ENCODE data around the gene LTC4S.
"Not testable (repeated sequence)": the region's sequence is repeated elsewhere in the genome, so short reads cannot be mapped to it uniquely, and the experiment has no call there.

Gene LTC4S

DNA sequence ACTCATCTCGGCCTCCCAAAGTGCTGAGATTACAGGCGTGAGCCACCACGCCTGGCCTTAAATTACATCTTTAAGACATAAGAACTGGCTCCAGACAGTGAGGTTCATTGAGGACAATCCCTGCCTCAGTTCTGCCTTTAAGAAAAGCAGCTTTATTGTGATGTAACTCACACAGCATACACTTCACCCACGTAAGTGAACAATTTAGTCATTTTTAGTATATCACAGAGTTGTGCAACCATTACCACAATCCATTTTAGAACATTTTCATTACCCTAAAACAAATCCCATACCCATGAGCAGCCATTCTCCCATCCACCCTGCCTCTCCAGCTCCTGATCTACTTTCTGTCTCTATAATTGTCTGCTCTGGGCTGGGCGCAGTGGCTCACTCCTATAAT is 24.0 kb upstream of the LTC4S start:
- no peak for DNase-seq (ENCODE audit: low read depth)

DNA sequence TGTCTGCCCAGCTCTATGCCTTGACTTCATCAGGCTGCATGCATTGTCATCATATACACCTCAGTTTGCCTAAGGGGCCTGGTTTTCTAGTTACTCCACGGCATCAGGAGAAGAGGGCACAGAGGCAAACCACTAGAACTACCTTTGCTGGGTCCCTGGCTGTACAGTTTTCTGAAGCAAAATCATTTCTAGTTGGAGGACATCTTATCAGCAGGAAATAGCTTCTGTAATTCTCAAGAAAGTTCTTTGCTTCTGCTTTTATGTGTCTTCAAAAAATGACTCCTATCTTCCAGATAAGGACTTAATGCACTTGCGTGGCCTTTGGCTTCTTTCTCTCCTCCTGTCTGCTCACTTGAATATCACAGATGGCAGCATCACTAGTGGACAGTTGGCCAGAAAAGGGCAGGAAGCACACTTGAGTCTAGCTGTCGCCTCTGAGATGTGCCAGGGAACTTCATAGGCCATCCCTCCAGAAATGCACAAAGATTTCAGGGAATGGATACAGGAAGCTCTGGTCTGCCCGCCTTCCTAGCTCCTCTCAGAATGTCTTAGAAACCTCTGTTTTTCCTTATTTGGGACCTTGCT is 22.4 kb upstream of the LTC4S start:
- DNase-seq (ENCODE audit: low read depth): no peak

DNA sequence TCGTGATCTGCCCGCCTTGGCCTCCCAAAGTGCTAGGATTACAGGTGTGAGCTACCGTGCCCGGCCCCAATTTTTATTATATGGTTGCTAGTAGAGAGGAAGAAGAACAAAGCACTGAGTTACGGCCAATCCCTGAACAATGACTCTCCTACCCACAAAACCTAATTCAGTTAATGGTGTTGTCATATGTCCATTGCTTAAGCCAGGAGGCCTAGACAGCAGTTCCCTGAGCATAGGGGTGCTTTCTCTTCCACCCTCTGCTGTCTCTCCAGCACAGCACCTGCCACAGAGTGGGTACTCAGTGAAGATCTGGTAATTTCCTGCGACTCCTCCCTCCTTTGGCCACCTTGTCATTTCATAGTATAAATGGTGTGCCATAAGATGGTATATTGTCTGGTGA is 21.4 kb upstream of the LTC4S start:
- DNase-seq (ENCODE audit: low read depth): no peak

DNA sequence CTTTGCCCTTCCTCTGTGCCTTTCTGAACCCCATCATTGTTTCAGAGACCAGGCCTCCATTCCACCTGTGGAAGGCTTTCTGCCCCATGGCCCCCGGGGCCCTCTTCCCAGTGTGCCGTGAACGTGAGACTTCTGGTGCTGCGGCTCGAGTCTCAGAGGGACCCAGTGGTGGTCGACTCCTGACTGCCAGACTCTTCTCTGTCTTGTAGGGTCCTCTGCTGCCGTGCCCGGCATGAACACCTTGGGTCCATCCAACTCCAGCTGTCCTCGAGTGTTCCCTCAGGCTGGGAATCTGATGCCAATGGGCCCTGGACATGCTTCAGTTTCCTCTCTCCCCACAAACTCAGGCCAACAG is 20.1 kb upstream of the LTC4S start:
- no peak for DNase-seq (ENCODE audit: low read depth)

DNA sequence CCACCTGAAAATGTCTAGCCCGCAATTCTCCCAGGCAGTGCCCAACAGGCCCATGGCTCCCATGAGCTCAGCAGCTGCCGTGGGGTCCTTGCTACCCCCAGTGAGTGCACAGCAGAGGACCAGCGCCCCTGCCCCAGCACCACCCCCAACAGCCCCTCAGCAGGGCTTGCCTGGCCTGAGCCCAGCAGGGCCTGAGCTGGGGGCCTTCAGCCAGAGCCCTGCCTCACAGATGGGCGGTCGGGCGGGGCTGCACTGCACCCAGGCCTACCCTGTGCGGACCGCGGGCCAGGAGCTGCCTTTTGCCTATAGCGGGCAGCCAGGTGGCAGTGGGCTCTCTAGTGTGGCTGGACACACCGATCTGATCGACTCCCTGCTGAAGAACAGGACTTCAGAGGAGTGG is 19.3 kb upstream of the LTC4S start:
- no peak for DNase-seq (ENCODE audit: low read depth)

DNA sequence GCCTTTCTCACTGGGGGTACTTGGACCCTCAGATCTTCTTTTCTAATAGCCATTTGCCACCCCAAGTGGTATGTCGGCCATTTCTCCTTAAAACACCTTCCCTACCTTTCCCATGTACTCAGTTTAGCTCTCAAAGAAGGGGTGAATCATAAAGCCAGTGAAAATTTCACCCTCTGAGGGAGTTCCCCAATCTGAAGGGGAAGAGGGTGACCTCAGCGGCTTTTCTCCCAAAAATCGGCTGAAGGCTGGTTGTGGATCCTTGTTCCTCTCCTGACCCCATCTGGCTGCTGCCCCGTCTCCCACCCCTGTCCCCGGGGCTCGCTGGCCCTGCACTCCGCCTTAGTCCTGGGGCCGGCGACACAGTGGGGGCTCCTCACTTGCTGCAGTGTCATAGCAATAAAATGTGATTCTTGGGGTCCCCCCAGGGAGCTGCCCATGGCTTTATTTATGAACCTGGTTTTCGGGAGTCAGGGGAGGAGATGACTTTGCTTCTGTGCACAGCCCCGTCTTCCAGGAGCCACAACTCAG is 17.3 kb upstream of the LTC4S start:
- no peak for DNase-seq (ENCODE audit: low read depth)

DNA sequence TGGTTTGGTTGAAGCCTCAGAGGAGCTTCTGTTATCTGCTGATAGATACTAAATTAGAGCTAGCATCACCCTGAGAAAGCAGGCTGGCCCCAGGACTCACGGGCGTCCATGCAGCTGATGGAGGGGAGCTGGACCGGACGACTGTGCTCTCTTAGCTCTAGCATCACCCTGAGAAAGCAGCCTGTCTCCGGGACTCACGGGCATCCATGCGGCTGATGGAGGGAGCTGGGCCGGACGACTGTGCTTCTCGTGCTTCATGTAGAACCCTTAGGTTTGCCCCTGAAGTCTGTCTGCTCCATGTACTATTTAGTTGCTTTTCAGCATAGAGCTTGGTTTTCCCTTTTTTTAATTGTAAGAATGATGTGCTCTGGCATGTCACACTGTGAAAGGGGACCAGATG is 16.3 kb upstream of the LTC4S start:
- no peak for DNase-seq (ENCODE audit: low read depth)

DNA sequence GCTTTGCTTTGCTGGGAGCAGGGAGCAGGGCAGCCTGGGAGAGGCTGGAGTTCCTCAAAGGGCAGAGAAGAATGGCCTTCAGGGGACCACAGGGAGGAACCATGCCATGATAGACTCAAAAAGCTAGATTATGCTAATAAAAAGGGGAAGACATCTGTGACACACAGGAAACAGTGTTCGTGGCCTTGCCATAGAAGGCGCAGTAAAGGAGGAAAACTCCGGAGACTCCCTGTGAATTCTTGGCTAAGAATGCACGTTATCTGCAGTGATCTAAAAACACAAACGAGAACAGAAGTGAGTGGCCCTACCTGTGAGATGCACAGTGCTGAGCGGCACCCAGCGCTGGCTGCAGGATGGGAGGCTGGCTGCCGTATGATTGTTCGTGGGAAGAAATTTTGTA is 15.9 kb upstream of the LTC4S start:
- DNase-seq (ENCODE audit: low read depth): no peak

DNA sequence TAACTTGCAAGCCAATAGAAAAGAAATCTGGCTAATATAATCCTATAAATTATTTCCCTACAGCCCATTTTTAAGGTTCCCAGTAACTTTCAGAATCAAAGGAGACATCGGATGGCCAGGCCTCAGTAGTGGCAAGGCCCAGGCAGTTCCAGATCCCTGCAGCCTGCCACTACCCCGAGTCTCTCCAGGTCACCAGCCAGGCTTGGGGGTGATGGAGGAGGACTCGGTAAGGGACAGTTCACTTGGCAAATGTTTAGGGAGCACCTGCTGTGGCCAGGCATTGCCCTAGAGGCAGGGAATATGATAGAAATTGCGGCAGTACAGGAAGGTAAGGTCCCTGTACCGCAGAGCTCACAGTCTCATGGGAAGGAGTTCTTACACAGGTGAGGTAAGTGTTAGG is 15.2 kb upstream of the LTC4S start:
- no peak for DNase-seq (ENCODE audit: low read depth)

DNA sequence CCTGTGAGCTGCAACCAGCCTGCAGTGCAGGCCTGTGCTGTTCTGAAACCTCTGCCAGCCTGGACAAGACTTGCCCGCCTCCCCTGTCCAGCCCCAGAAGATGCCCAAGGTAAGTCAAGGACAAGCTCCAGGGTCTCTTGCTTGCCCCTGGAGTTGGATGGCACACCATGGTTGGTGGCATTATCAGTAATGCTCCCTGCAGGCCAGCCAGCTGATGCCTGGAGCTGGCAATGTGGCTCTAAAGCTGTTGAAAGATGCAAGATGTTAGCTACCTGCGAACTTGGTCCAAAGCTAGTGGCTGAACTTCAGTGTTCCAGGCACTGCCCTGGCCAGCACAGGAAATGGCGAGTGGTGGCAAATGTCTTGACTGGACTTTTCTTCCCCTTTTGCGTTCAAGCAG is 14.0 kb upstream of the LTC4S start:
- DNase-seq (ENCODE audit: low read depth): no peak

DNA sequence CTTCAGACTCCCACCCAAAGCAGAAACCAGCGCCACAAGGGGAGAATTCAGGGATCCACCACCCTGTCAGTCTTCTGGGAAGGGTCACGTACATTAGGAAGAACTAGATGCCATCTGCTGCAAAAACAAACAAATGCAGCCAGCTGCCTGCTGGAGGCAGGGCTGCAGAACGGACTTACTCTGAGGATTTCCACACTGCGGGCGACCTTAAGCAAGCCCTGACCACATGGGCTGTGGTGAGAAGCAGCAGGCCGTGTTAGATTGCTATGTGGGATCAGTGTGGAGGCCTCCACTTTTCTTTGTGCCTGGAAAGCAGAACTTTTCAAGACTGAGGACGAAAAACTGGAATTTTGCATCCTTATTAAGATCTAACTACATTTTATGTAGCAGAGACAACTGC is 13.4 kb upstream of the LTC4S start:
- DNase-seq (ENCODE audit: low read depth): no peak

DNA sequence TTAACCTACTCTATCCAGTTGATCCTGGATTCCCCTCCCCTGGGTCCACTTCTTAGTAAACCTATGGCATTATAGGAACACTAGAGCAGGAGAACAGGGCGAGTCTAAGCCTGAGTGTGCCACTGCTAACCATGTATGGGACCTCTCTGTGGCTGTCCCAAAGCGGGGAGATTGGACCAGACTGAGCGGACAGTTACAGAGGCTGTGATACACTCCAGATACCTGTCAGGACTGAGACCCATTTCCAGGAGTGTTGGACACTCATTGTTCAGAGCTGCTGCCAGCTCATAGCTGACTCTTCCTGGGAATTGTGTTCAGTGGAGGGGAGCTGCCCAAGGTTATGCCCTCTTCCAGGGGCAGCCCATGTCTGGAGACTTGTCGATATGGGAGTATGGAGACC is 11.9 kb upstream of the LTC4S start:
- no peak for DNase-seq (ENCODE audit: low read depth)

DNA sequence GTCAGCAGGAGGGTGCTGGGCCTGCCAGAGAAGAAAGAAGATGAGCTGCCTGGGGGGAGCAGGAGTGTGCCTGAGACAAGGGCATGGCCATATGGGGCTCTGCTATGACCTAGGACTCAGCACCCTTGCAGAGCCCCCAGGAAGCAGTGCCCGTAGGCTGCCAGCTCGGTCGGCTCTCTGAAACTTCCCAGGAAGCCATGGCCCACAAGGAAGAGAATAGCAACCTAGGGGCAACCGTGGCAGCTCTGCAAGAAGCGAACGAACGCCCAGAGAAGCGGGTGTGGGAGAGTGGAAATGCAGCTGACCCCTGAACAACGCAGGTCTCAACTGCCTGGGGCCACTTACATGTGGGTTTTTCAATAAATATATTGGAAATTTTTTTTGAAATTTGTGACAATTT is 10.7 kb upstream of the LTC4S start:
- no peak for DNase-seq (ENCODE audit: low read depth)

DNA sequence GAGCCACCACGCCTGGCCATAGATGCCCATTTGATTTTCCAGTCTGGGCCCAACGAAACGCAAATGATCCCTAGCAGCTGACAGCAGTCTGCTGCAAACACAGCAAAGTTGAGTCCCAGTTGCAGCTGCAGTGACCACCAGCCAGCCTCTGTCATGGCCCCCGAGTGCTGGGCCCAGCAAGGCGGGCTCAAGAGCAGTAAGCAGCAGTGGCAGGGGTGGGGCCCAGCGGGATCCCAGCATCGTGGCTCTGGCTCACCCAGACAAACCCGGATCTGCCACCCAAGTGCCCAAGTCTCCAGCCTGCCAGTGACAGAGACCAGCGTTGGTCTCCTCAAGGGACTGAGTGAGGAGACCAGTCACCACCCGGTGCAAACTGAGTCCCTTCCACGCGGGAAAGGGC is 6.9 kb upstream of the LTC4S start:
- DNase-seq (ENCODE audit: low read depth): no peak

DNA sequence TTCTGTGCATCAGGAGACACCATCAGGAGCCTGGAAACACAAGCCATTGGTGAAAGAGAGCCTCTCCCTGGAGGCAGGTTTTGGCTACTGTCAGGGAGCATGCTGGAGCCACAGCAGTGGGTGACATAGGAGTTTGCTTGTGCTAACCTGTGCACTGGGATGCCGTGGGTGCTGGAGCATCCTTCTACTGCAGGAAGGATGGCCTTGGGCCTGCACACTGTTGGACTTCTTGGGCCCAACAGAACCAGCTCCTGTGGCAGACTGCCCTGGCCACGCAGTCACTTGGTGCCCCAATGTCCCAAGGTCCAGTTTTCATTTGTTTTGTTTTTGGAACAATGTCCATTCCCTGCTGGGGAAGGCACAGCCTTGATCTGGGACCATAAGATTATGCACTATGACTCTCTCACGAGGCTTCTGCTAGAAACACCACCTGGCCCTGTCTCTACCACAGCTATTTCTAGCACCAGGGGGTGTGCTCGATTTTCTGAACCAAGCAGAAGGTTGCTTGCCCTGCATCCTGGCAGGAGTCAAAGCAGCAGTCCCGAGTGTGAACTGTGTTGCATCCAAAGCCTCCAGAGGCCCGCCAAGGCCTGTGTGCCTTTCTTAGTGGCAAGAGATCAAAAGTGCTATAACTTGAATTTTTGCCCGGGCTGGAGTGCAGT is 5.5 kb upstream of the LTC4S start:
- DNase-seq (ENCODE audit: low read depth): no peak

DNA sequence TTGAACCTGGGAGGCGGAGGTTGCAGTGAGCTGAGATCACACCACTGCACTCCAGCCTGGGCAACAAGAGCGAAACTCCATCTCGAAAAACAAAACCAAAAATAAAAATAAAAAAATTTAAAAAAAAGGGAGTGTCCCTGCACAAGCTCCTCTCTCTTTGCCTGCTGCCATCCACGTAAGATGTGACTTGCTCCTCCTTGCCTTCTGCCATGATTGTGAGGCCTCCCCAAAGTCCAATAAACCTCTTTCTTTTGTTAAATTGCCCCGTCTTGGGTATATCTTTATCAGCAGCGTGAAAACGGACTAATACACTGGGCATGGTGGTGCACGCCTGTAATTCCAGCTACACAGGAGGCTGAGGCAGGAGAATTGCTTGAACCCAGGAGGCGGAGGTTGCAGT is 4.5 kb upstream of the LTC4S start:
- not testable (repeated sequence) for DNase-seq (ENCODE audit: low read depth)

DNA sequence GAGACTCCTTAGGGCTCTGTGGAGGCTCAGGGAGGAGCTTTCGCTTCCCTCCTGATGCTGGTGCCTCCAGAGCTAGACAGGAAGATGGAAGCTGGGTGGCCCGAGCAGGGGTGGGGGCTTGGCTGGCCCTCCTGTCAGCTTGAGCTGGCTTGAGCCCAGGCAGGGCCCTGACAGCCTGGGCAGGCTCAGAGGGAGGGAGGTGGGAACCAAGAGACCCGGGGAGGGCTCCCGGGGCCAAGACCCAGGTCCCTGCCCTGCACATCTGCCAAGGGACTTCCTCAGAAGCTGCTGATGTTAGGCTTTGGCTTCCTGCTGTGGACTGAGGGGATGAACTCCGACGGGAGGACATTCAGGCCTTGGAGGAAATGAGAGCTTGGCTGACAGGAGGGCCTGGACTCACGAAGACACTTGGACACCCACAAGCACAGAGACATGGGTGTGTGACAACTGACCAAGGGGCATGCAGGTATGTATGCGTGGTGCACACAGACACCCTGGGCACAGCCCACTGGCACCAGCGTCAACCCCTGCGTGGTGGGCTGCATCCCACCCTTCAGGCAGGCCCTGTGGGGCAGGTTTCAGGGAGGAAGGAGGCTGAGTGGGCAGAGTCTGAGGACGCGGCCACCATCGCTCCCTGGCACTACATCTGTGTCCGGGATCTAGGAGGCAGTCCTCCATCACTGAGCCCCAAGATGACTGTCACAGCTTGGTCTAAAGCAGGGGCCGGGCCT is 1.7 kb upstream of the LTC4S start:
- no peak for DNase-seq (ENCODE audit: low read depth)

DNA sequence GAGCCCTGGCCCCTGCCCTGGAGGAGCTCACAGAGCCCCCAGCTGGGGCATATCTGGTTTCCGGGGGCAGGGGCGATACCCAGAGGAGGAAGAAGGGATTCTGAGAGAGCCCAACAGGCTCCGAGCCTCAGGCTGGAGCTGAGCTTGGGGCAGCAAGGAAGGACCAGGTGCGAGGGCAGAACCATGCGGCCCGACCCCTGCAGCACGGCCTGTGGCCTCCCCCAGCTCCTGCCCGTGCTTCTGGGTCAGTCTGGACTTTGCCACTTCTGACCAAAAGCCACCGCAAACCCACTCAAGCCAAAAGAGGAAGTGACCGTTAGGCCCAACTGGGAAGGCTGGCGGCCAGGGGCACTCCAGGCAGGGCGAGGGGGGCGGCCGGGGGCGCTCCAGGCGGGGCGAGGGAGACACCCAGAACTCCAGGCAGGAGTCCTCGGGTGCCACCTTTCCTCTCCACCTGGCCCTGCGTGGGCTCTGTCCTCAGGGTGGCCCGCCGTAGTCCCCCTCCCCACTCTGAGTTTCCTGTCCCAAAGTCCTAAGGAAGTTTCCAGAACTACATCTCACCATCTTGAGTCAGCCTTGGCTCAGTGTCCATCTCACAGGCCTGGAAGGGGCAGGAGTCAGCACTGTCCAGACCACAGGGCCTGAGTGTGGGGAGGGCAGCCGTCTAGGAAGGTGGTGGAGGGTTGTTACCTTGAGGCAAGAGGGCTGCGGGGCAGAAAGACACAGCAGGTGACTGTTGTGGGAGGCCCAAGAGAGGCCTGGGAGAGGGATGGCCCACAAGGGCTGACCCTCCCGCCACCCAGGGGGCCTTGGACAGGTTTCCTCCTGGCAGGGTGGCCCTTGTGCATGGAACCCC is 946 bp upstream of the LTC4S start:
- no peak for DNase-seq (ENCODE audit: low read depth)

DNA sequence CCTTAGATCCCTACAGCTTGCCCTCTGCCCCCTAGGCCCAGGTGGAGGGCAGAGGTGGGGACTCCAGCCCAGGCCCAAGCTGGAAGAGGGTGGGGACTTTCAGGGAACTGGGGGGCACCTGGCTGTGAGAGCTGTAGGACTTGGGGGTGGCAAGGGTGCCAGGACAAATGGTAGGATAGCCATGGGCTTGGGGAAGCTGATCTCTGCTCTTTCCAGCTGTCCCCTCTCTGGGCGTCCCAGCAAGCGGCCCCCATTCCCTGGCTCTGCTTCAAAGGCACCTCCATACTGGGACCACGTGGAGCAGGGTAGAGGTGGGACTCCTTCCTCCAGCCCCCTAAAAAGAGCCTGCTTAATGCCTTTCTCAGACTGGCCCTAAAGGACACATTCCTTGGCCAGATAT is 385 bp downstream of the LTC4S start:
- DNase-seq (ENCODE audit: low read depth): no peak

DNA sequence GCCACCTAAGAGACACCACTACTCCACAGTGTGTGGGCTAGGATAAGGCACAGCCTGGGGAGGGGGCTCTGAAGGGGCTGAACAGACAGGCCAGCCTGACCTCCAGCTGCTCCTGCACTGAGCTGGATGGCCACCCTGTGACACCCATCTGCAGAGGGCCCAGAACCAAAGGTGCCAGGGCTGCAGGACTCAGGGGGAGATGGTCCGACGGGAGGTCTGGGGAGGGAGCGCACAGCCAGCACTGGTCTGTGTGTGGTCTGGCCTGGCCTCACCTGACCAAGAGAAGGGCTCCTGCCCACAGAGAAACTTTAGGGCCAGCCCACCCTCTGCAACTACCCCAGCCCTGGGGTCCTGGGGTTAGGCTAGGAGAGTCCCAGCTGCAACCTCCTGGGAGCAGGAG is 789 bp downstream of the LTC4S start:
- DNase-seq (ENCODE audit: low read depth): no peak

DNA sequence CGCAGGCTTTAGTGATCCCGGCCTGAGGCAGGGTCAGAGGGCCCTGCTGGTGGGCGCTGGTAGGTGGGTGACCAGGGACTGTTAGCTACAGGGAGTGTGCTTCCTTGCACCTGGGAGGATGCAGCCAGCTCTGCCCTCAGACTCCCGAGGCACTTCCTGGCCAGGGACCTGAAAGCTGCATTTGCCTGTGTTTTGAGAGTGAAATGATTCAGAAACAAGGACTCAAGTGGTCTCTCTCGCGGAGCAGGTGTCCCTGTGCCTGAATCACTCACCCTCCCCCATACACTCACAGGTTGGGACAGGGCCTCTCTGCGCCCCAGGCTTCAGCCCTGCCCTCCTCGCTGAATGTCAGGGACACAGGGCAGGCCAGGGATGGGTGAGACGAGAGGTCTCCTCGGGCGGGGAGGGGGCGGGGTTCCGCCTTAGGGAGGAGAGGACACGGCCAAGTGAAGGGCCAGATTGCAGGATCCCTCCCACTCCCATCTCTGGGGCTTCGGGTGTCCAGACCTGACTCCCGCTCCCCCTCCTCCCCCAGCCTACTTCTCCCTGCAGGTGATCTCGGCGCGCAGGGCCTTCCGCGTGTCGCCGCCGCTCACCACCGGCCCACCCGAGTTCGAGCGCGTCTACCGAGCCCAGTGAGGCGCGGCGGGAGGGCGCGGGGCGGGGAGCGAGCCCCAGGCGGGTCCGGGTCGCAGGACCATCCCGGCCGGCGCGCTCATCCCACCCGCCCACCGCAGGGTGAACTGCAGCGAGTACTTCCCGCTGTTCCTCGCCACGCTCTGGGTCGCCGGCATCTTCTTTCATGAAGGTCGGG is 1.5 kb downstream of the LTC4S start:
- no peak for DNase-seq (ENCODE audit: low read depth)

Measured in non-pigmented ciliary epithelial cell (primary cell).